Measurements from ENCODE around the gene PPP5C. TPM values are rescaled to one million over a fixed set of nuclear protein-coding genes. Genes with fewer than 3 reads are reported as not detected.
"Not testable (repeated sequence)": the region's sequence is repeated elsewhere in the genome, so short reads cannot be mapped to it uniquely, and the experiment has no call there.

The PPP5C gene
- total RNA-seq, 4 donors from 2014 or later = 39.9 to 74.7 (median 61.9) TPM

- peaks cover 33 to 56% (median 48%) of the 10 kb centered on the region in 4 donors for H3K4me1 ChIP-seq
- intact Hi-C loops (cut with DNase I) = no loop called here
These were observed 26.8 kb downstream of the PPP5C start for GRCh38 chr19:46373491-46374359.

GRCh38 chr19:46374536-46375475, 27.9 kb downstream of the PPP5C start:
- no peaks in the 10 kb centered on the region for H3K27me3 ChIP-seq
- H3K4me1 ChIP-seq = peaks cover 43 to 67% (median 56%) of the 10 kb centered on the region in 4 donors
- intact Hi-C loops (cut with DNase I) = no loop called here
- WGBS = 90% methylated on average over 13 of the region's 21 CpGs
- peaks cover 11 to 43% (median 30%) of the 10 kb centered on the region in 4 donors for H3K36me3 ChIP-seq
- no peak overlapping the region for H3K4me3 ChIP-seq
- TF ChIP-seq POLR2A (IDR thresholded peaks at IDR 0.05; ENCODE audit: low read depth) (no peak), EP300 (IDR thresholded peaks at IDR 0.05) (no peak), POLR2AphosphoS5 (IDR thresholded peaks at IDR 0.05) (no peak), CTCF (IDR thresholded peaks at IDR 0.05) (no peak)
- no peak for DNase-seq (ENCODE audit: extremely low spot score)
- H3K27ac ChIP-seq (replicated peaks in 1 of 4) = peak overlapping the region; percentile 62 to 79 (median 72)
- H3K9me3 ChIP-seq = no peaks in the 10 kb centered on the region

More at GRCh38 chr19:46373491-46374359, 26.8 kb downstream of the PPP5C start:
- H3K4me3 ChIP-seq = no peak overlapping the region
- H3K27ac ChIP-seq (replicated peaks in 1 of 4) = peak overlapping the region; percentile 62 to 79 (median 72)
- DNase-seq (ENCODE audit: extremely low spot score) = no peak
- WGBS = 45% methylated on average over 8 of the region's 17 CpGs
- peaks cover 11 to 41% (median 29%) of the 10 kb centered on the region in 4 donors for H3K36me3 ChIP-seq
- H3K27me3 ChIP-seq = no peaks in the 10 kb centered on the region
- peak in 1 of 2 donors; percentile 40 for TF ChIP-seq POLR2AphosphoS5 (IDR thresholded peaks at IDR 0.05)
- TF ChIP-seq CTCF (IDR thresholded peaks at IDR 0.05) = no peak
- H3K9me3 ChIP-seq = no peaks in the 10 kb centered on the region

GRCh38 chr19:46375476-46376067, 28.7 kb downstream of the PPP5C start:
- DNase-seq (ENCODE audit: extremely low spot score); intact Hi-C loops (cut with DNase I); H3K27me3 ChIP-seq; H3K9me3 ChIP-seq; H3K4me3 ChIP-seq; H3K27ac ChIP-seq (replicated peaks in 1 of 4): not testable (repeated sequence)
- Histone ChIP-seq H3K4me1 (peaks cover 43 to 69% (median 57%) of the 10 kb centered on the region in 4 donors), H3K36me3 (peaks cover 11 to 48% (median 27%) of the 10 kb centered on the region in 4 donors)
- 98% methylated on average over 6 of the region's 22 CpGs for WGBS

GRCh38 chr19:46376241-46377153, 29.6 kb downstream of the PPP5C start:
- Histone ChIP-seq H3K9me3 (no peaks in the 10 kb centered on the region), H3K4me1 (peaks cover 43 to 63% (median 53%) of the 10 kb centered on the region in 4 donors), H3K36me3 (peaks cover 11 to 51% (median 26%) of the 10 kb centered on the region in 4 donors), H3K27ac (replicated peaks in 1 of 4) (peak overlapping the region in 1 of 4 donors; percentile 59), H3K27me3 (no peaks in the 10 kb centered on the region), H3K4me3 (no peak overlapping the region)
- DNase-seq (ENCODE audit: extremely low spot score) = no peak
- WGBS = 92% methylated on average over 19 of the region's 20 CpGs
- no peak for TF ChIP-seq CTCF (IDR thresholded peaks at IDR 0.05)
- no peak for TF ChIP-seq EP300 (IDR thresholded peaks at IDR 0.05)
- TF ChIP-seq POLR2AphosphoS5 (IDR thresholded peaks at IDR 0.05) = no peak
- no peak for TF ChIP-seq POLR2A (IDR thresholded peaks at IDR 0.05; ENCODE audit: low read depth)
- intact Hi-C loops (cut with DNase I) = no loop called here
